Measurements from ENCODE around the gene LHX3.

- TF ChIP-seq YY1 (IDR thresholded peaks at IDR 0.05; ENCODE audit: low read depth) (no peak), RAD21 (IDR thresholded peaks at IDR 0.05; ENCODE audit: low read length) (no peak), CTCF (IDR thresholded peaks at IDR 0.05) (no peak), MEF2A (IDR thresholded peaks at IDR 0.05; ENCODE audit: borderline replicate concordance, low read depth) (no peak), MAX (IDR thresholded peaks at IDR 0.05; ENCODE audit: low read depth) (no peak), FOXM1 (IDR thresholded peaks at IDR 0.05; ENCODE audit: low read depth) (no peak), TEAD4 (IDR thresholded peaks at IDR 0.05; ENCODE audit: borderline replicate concordance, insufficient read depth) (no peak), CHD2 (IDR thresholded peaks at IDR 0.05; ENCODE audit: low read length, partially characterized antibody) (no peak), EZH2phosphoT487 (IDR thresholded peaks at IDR 0.05; ENCODE audit: borderline replicate concordance, low read depth) (no peak), POLR2AphosphoS5 (IDR thresholded peaks at IDR 0.05; ENCODE audit: low read depth, low read length) (no peak), GATA2 (CRISPR knock-in tag; IDR thresholded peaks at IDR 0.05) (no peak)
These were observed 35.0 kb upstream of the LHX3 start for GRCh38 chr9:136239983-136240330.
